HG03571 (cell line): ENCODE results near the gene NSD1.
A peak's percentile ranks its signal among the peaks of the same experiment; 100 is the strongest.
"Not testable (repeated sequence)": the region's sequence is repeated elsewhere in the genome, so short reads cannot be mapped to it uniquely, and the experiment has no call there.

ENCODE experiments used
- ATAC-seq: cut with Tn5 transposase; IDR thresholded peaks from one replicate; pipeline ENCODE4 v1.9.1; 2021; ENCODE audit not compliant: unreplicated experiment

Gene NSD1

DNA sequence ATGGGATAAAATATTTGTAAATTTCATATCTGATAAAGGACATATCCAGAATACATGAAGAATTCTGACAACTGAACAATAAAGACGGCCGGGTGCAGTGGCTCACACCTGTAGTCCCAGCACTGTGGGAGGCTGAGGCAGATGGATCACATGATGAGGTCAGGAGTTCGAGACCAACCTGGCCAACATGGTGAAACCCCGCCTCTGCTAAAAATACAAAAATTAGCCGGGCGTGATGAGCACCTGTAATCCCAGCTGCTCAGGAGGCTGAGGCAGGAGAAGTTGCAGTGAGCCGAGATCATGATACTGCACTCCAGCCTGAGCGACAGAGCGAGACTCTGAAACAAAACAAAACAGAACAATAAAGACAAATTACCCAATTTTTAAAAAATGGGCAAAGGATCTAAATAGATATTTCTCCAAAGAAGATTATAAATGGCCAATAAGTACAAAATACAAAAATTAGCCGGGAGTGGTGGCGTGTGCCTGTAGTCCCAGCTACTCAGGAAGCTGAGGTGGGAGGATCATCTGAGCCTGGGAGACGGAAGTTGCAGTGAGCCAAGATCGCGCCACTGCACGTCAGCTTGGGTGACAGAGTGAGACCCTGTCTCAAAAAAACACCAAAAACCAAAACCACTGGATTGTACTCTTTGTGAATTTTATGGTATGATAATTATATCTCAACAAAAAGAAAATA, 9.6 kb upstream of the NSD1 start:
- ATAC-seq, result peak; percentile 42

DNA sequence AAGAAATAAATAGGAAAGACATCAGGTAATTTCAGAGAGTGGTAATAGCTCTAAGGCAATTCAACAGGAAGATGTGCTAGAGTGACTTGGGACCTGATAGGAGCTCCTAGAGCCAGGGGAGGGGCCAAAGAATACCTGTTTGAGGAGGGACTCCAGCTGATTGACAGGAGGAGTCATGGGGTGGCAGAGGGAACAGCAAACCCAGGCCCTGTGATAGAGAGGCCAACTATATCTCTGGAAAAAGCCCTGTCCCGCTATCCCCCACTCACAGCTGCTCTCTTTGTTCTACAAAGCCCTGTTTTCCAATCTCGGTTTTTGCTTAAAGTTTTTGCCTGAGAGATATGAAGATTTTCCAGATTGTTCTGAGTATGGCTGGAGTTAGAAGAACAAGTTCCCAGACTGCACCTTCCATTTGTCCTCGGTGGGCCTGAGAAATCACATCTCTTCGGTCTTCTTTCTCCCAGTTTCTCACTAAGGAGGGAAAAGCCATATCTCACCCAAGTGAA, 9.0 kb upstream of the NSD1 start:
- ATAC-seq, result peak; percentile 54

DNA sequence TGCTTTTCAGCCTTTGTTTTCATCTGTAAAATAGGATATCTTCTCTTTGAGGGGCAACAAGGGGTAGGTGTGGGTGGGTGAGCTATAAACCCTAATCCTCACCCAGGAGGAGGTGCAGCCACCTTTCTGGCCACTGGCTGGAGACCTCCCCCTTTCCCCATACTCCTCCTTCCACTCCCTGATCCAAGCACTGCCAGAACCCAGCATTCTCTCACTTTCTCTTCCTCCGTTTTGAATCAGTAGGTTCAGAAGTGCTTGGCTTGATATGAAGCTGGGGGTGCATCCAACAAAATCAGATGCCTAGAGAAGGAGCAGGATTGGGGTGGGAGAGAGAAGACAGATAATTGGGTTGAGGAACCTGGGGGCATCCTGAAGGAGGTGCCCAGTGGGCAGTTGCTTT, 6.8 kb upstream of the NSD1 start:
- no peak for ATAC-seq

DNA sequence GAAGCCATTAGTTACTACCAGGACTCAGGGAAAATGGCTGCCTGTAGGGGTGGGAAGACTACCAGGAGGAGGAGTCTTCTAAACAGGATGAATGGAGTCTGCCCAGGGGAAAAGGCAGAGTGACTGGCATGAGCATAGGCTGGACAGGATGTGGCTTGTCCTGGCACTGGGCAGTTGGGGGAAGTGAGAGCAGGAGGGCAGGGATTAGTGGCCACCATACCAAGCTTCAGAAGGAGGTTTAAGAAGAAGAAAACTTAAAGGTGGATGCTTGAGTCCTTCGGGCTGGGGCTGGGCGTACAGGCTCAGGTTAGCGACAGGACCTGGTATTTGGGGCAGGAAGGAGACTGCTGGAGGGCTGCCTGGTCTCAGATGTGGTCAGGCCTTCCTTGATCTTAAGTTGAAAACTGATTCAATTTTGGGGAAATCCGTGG, 5.0 kb upstream of the NSD1 start:
- no peak for ATAC-seq

DNA sequence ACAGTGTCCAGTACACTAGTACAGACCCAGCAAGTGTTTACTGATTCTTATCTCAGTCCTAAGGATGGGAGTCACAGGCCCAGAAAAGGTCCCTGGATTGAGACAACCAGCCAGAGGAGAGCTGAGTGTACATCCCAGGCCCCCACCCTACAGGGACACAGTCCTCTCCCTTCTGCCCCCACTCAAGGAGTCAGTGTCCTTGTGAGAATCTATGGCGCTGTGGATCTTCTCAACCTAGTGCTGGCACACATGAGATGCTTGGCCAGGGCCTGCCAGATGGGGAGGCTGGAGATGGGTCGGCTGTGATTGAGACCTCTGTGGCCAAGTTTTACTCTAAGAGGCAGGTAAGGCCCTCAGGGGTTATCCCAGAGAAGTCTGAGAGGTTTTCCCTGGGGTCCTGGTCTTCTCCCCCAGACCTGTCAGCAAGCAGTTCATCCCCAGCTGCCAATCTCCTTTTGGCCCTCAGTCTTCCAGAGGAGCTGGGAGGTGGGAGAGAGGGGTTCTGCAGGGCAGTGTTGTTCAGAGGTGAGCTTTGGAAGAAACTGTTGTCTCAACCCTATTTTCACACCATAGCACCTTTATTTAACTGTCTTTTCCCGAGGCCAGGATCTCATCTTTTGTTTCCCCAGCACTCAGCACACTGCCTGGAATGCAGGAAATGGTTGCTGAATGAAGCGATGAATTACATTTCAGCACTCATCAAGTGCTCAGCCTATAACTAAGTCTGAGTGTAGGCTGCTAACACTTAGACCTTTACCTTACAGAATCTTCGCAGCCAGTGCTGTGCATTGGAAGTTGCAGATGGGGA, 3.2 kb upstream of the NSD1 start:
- ATAC-seq, result no peak

DNA sequence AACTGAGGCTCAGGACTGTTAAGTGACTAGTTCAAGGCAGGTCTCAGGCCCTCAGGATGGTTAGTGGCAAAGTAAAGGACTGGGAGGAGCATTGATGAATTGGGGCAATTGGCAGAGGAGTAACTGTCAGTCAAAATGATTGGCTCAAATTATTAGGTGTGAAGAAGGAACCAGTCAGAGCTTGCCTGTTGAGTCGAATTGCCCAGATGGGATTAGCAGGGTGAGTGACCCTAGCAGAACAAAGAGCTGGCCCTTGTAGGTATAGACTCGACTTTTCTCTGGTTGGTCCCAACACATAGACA, 2.6 kb upstream of the NSD1 start:
- ATAC-seq, result no peak

DNA sequence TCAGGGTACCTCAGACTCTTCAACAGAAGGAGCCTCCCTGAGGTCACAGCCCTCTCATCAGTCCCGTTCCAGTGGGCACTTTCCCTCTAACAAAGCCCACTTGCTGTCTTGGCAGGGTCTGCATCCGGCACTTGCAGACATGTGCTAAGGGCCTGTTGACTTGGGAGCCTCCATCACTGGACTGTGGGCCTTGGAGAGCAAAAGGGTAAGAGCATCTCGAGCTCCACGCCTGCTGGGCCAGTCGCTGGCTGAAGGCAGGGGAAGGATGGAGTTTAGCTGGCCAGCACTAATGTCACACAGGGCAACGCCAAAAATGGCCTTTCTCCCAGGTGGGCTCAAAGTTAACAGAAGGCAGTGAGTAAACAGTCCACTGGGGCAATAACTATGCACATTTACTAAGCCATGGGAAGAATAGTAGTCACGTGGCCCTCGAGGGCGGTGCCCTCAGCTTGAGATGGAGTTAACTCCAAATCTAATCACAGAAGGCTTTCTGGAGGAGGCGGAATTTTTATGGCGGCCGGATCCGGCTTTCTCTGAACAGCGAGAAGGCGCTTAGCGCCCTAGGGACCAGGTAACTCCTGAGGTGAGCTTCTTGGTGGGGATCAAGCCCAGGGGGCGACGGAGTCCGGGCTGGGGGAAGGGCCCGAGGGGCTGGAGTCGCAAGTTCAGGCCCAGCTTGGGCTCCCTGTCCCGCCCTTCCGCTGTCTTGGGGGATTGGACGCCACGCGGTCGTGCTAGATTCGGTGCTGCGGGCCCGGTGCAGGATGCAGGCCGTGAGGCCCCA, 2.0 kb upstream of the NSD1 start:
- ATAC-seq, result no peak

DNA sequence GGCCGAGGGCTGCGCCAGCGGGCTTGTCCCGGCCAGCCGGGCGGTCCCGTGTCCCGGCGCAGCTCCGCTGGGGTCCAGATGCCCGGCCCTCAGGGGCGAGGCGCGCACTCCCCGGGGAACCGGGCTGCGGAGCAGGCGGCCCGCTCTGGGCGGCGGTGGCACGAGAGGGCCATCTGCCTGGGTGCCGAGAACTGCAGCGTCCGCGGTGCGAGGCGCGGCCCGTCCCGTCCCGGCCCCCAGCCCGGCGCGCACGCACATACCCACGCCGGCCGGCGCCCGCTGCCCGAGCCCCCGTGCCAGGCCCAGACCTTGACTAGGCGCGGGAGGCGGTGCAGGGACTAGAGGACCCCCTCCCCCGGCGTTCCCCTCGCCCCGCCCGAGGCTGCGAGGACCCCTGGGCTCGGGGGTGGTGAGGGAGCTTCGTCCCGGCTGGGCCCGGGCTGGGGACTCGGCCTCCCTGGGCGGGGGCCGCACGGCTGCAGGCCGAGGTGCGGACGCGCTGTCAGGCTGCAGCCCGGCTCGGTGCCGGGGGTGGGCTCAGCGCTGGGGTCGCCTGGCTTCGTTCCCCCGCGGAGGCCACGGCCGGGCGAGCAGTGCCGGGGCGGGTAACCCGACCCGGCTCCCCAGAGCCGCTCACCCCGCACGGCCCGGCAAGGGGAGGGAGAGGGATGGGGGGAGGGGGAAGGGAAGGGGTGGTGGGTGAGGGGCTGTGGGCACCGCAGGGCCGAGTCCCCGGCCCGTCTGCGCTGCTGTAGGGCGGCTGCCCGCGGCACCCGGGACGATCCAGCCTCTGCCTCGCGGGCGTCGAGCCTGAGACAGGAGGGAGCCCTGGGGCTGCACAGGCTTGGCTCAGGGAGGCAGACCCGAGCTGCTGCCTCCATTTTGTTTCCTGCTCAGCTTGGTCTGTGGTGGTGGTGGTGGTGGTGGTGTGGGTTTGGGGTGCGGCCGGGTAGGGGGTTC, 1.2 kb upstream of the NSD1 start:
- ATAC-seq, result no peak

DNA sequence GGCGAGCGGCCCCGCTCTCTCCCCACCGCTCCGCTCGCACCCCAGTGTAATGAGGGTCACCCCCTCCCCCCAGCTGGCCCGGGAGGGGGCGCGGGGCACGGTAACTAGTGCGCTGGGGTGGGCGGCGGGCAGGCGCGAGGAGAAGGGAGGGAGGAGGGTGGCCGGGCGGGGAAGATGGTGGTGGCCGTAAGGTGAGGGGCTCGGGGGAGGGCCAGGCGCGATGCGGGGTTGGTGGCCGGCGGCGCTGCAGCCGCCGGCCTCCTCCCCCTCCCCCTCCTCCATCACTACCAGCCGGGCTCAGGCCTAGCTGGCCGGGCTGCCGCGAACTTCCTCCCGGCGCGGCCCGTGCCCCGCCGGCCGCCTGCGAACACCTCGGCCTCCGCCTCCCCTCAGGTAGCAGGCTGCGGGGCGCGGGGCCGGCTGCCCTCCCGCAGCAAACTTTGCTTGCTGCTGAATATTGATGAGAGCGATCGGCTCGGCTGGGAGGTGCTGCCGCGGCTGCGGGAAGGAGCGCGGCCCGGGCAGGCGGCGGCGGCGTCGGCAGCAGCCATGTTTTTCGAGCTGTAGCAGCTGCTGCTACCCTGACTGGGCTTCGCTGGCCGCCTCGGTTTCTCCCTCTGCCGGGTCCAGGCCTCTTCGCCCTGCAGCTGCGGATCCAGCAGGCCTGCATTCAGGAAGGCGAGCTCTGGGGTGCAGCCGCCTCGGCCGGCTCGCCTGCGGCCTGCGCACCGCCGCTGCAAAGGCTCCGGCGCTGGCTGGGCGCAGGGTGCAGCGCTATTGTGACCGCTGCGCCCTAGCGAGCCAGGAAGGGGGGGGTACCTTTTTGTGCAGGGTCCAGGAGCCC, 502 bp downstream of the NSD1 start:
- ATAC-seq, result peak; percentile 30

DNA sequence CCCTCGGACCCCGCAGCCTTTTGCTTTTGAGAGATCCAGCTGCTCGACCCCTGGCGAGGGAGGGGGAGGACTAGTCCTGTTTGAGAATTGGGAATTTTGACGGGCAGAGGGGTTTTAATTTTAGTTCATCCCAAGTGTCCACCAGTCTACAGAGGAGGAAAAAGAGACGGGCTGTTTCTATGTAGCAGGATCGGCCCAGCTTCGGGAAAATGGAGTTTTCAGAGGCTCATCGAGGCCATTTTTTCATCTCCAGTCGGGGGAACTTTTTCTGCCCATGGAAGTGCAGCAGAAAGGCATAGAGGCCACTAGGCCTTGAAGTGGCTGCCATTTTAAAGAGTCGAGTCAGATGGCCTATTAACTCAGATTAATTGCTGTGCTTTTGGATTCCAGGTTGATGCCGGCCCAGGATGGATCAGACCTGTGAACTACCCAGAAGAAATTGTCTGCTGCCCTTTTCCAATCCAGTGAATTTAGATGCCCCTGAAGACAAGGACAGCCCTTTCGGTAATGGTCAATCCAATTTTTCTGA, 1.2 kb downstream of the NSD1 start:
- ATAC-seq, result no peak

DNA sequence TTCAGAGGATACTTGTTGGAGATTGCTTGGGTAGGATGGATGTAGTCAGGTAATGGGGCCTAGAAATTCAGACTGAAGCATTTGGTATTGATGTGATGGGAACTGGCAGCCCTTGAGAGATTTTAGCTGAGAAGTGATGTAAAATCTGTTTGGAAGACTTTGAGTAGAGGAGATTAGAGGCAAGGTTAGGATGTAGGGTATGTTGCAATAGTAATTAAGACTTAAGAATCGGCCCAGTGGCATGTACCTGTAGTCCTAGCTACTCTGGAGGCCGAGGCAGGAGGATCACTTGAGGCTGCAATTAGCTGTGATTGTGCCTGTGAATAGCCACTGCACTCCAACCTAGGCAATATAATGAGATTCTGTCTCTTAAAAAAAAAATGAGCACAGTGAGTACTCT, 6.7 kb downstream of the NSD1 start:
- no peak for ATAC-seq

DNA sequence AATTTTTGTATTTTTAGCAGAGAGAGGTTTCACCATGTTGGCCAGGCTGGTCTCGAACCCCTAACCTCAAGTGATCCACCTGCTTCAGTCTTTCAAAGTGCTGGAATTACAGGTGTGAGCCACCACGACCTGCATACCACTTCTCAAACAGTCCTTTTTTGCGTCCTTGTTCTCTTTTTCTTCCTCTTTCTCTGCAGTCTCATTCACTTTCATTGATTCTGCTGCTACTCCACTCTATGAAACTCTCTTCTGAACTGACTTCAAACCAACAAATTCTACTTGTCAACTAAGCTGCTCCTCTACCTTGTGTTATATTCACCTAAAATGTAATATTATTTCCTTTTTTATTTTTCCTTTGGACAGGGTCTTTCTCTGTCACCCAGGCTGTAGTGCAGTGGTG, 7.9 kb downstream of the NSD1 start:
- no peak for ATAC-seq

DNA sequence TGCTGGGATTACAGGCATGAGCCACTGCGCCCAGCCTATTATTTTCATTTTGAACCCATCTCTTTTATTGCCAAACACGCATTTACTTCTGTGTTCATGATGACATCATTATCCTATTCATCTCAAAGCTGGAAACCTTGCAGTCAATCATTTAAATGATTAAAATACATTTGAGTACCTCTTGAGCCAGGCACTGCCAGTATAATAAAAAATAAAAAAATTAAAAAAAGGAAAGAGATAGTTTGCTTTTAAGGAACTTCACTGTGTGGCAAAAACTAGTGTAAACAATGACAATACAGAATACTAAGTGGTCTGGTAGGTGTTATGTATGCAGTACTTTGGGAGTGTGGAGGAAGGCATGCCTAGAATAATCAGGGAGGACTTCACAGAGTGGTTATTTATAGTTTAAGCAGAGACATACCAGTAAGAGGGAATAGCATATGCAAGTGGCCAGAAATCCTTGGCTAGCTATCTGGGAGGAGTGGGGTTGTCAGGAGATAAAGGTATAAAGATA, 8.6 kb downstream of the NSD1 start:
- ATAC-seq, result no peak

DNA sequence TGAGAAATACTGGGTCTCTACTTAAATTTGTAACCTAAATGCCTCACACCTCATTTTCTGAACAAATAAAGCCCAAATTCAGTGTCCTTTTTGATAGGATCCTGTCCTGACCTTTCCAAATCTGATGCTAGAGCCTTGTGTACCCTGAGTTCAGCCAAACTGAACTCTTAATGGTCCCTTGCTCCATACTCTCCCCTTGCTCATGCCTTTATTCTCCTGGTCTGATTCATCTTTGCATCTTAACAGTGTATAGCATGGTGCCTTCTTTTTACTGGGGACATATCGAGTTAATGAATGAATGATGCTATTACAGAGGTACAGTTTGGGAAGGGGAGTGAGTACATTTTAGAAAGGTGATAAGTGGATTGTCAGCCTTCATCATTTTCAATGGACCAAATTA, 9.2 kb downstream of the NSD1 start:
- no peak for ATAC-seq

DNA sequence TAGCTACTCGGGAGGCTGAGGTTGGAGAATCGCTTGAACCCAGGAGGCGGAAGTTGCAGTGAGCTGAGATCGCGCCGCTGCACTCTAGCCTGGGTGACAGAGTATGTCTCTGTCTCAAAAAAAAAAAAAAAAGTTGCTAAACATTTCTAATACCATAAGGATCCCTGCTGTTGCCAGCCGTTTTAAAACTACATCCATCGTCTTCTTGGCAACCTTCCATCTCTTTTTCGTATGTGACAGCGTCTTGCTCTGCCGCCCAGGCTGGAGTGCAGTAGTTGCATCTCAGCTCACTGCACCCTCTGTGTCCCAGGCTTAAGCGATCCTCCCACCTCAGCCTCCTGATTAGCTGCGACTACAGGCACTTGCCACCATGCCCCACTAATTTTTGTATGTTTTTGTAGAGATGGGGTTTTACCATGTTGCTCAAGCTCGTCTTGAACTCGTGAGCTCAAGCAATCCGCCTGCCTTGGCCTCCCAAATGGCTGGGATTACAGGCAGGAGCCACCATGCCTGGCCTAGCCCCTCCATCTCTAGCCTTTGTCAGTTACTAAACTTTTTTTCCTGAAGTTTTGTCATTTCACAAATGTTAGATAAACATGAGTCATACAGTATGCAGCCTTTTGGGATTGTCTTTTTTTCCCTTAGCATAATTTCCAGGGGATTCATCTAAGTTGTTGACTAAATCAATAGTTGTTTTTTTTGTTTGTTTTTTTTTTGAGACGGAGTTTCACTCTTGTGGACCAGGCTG, 13.5 kb downstream of the NSD1 start:
- no peak for ATAC-seq

DNA sequence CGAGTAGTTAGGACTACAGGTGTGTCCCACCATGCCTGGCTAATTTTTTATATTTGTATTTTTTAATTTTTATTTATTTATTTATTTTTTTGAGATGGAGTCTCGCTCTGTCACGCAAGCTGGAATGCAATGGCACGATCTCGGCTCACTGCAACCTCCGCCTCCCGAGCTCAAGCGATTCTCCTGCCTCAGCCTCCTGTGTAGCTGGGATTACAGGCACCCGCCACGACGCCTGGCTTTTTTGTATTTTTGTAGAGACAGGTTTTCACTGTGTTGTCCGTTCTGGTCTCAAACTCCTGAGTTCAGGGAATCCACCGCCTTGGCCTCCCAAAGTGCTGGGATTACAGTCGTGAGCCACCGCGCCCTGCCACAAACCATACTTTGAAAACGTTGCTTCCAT, 16.5 kb downstream of the NSD1 start:
- not testable (repeated sequence) for ATAC-seq

DNA sequence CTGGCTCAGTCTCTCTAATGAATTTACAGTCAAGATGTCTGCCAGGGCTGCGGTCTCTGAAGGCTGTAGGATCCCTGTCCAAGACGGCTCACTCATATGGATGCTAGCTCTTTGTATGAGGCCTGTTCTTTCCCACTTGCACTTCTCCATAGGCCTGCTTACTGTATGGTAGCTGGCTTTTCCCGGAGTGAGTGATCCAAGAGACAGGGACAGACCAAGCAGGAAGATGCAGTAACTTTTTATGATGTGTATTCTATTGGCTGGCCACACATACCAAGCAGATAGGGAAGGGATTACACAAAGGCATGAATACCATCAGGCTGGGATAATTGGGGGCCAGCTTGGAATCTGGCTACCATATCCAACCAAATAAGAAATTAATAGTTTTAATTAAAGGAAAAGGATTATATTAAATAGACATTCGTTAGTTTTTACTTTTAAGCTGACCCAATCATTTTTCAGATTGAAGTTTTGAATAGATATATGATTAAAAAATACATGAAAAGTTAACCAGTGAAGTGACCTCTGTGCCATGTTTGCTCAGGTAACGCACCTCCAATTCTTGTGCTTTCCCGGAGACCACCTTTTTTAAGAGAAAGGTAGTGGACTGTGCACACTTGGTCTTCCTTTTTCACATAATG, 20.6 kb downstream of the NSD1 start:
- no peak for ATAC-seq

DNA sequence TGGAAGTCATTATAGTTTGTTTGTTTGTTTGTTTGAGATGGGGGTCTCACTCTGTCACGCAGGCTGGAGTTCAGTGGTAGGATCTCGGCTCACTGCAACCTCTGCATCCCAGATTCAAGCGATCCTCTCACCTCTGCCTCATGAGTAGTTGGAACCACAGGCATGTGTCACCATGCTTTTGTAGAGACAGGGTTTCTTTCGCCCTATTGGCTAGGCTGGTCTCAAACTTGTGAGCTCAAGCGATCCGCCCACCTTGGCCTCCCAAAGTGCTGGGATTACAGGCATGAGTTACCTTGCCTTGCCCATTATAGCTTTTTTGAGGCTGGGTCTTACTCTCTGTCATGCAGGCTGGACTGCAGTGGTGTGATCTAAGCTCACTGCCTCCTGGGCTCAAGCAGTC, 28.8 kb downstream of the NSD1 start:
- ATAC-seq, result no peak
